Pancreas (tissue), 10 donors: ENCODE measurements around the gene ST3GAL5. TPM values are rescaled to one million over a fixed set of nuclear protein-coding genes. Genes with fewer than 3 reads are reported as not detected.

Experiments used
- ATAC-seq, 4 donors: fragments of 200-7000 bp; cut with Tn5 transposase; one replicate each; pipeline versions ENCODE4 v1.8.0 to v1.9.1; 2020; ENCODE audit warnings: mild to moderate bottlenecking in 4 of 4, moderate library complexity in 4 of 4
- DNase-seq, 6 donors: peaks; one replicate each; pipeline ENCODE4 v3.0.0-alpha.2; 2020
- FAIRE-seq: peaks from 2 replicates; lab custom pipeline; 2012; peaks lifted over from hg19 to GRCh38; lab: Jason Lieb, UNC
- H3K27ac ChIP-seq, 4 donors: fragments of 200-600 bp; sonication (generic); 1 replicate in 3 of 4; 2 replicates in 1 of 4; pipeline versions ENCODE4 v1.5.0 to v1.8.0; 2020
- H3K27me3 ChIP-seq, 4 donors: fragments of 200-600 bp; one replicate each; pipeline ENCODE4 v1.8.0; 2021
- H3K36me3 ChIP-seq, 3 donors: fragments of 200-600 bp; sonication (generic) in 1 of 3; one replicate each; pipeline versions ENCODE4 v1.5.0 to v1.8.0; 2020 to 2021
- H3K4me1 ChIP-seq, 3 donors: fragments of 200-600 bp; one replicate each; pipeline ENCODE4 v1.8.0; 2021
- H3K4me3 ChIP-seq, 4 donors: fragments of 200-600 bp; sonication (generic) in 2 of 4; one replicate each; pipeline versions ENCODE4 v1.5.0 to v1.8.0; 2020 to 2021
- H3K9me3 ChIP-seq, 4 donors: fragments of 200-600 bp; one replicate each; pipeline ENCODE4 v1.8.0; 2021
- CTCF ChIP-seq, 4 donors: fragments of 200-600 bp; sonication (generic) in 3 of 4; IDR thresholded peaks; one replicate each; pipeline versions ENCODE4 v1.5.0 to v1.8.0; 2021; ENCODE audit warnings: antibody characterized with exemption in 4 of 4
- WGBS, 2 donors: extraction: QIAGEN DNeasy Blood & Tissue Kit; methylation state at CpG; one replicate each; pipeline ENCODE4 v1.1.7; 2013; 5-methylcytosine and 5-hydroxymethylcytosine counted together
- intact Hi-C, 3 donors: fragments of 100-400 bp; cut with DNase I; formaldehyde crosslinking; loops; one replicate each; pipeline versions ENCODE4 v1.11.1 to v1.14.2; 2022
- polyA plus RNA-seq, 2 donors: library from polyadenylated mRNA; stranded (reverse); fragments of 200-250 nt; gene quantifications; one replicate each; pipeline ENCODE4 v1.2.3, GENCODE V29; 2013
- total RNA-seq, 6 donors: library from RNA; stranded (reverse); fragmentation: NEBNext Ultra II Directional in 4 of 6; extraction: Animal tissue kit (Norgen Biotek cat#: 25700) in 4 of 6; gene quantifications; one replicate each; pipeline versions ENCODE4 v1.2.1 to v1.2.4, GENCODE V29; 2021 to 2023
- donor health status: healthy with polysubstance abuse.
- donor health status: DM: no; HTN: no; CAD: no; lungs with moderate emphysema.
- donor health status: DM: no; HTN: no; CAD: no.
- donor health status: control.
- donor health status: control.
- donor health status: Bipolar disorder and iron deficiency.
- donor health status: DM: yes; HTN: yes; CAD: no.
- donor health status: DM: no; HTN: no; CAD: no.
- donor health status: DM: no; HTN: no; CAD: no.
- donor health status: DM: yes; HTN: yes; CAD: no.

Gene ST3GAL5
- total and polyA plus RNA-seq, 8 donors = 4.4 to 14.5 (median 6.9) TPM

- H3K4me3 ChIP-seq = no peak overlapping the region
- no peaks in the 10 kb centered on the region for H3K9me3 ChIP-seq
- no peaks in the 10 kb centered on the region for H3K36me3 ChIP-seq
- FAIRE-seq = no peak
- no peak overlapping the region for H3K27ac ChIP-seq
- H3K4me1 ChIP-seq = no peaks in the 10 kb centered on the region
- no peak for TF ChIP-seq CTCF (IDR thresholded peaks at IDR 0.05)
- 84 to 89% methylated on average over 8 of the region's 8 CpGs for WGBS, 2 donors
- no peak for ATAC-seq
- DNase-seq = no peak
- intact Hi-C loops = no loop called here
- no peaks in the 10 kb centered on the region for H3K27me3 ChIP-seq
Measured at GRCh38 chr2:85903849-85904248, 15.1 kb upstream of the ST3GAL5 start.

GRCh38 chr2:85902496-85902895, 13.7 kb upstream of the ST3GAL5 start:
- H3K9me3 ChIP-seq = no peaks in the 10 kb centered on the region
- ATAC-seq = no peak
- DNase-seq = no peak
- no peaks in the 10 kb centered on the region for H3K4me1 ChIP-seq
- WGBS, 2 donors = 29 to 59% methylated on average over 2 of the region's 2 CpGs
- no peak overlapping the region for H3K27ac ChIP-seq
- intact Hi-C loops = no loop called here
- H3K36me3 ChIP-seq = no peaks in the 10 kb centered on the region
- no peak for FAIRE-seq
- no peak for TF ChIP-seq CTCF (IDR thresholded peaks at IDR 0.05)
- no peak overlapping the region for H3K4me3 ChIP-seq
- H3K27me3 ChIP-seq = no peaks in the 10 kb centered on the region

- no peak for TF ChIP-seq CTCF (IDR thresholded peaks at IDR 0.05)
- Histone ChIP-seq H3K4me3 (no peak overlapping the region), H3K36me3 (no peaks in the 10 kb centered on the region), H3K9me3 (no peaks in the 10 kb centered on the region), H3K4me1 (no peaks in the 10 kb centered on the region), H3K27ac (no peak overlapping the region), H3K27me3 (no peaks in the 10 kb centered on the region)
- FAIRE-seq = no peak
- DNase-seq = no peak
- ATAC-seq = no peak
- intact Hi-C loops = no loop called here
- 45 to 69% methylated on average over 2 of the region's 2 CpGs for WGBS, 2 donors
Measured at GRCh38 chr2:85901155-85901554, 12.4 kb upstream of the ST3GAL5 start.

GRCh38 chr2:85900366-85900765, 11.6 kb upstream of the ST3GAL5 start:
- H3K9me3 ChIP-seq = no peaks in the 10 kb centered on the region
- FAIRE-seq (no peak), ATAC-seq (no peak), DNase-seq (no peak)
- no peaks in the 10 kb centered on the region for H3K36me3 ChIP-seq
- TF ChIP-seq CTCF (IDR thresholded peaks at IDR 0.05) = no peak
- intact Hi-C loops = no loop called here
- no peak overlapping the region for H3K4me3 ChIP-seq
- no peaks in the 10 kb centered on the region for H3K27me3 ChIP-seq
- no peak overlapping the region for H3K27ac ChIP-seq
- H3K4me1 ChIP-seq = no peaks in the 10 kb centered on the region
- WGBS, 2 donors = 92 to 95% methylated on average over 2 of the region's 2 CpGs

- ATAC-seq = no peak
Measured at GRCh38 chr2:85899849-85900248, 11.1 kb upstream of the ST3GAL5 start.

More at GRCh38 chr2:85899849-85900248, 11.1 kb upstream of the ST3GAL5 start:
- no peak for DNase-seq
- H3K27me3 ChIP-seq = no peaks in the 10 kb centered on the region
- no peaks in the 10 kb centered on the region for H3K36me3 ChIP-seq
- no peaks in the 10 kb centered on the region for H3K4me1 ChIP-seq
- no peak overlapping the region for H3K4me3 ChIP-seq
- no peak for FAIRE-seq
- H3K9me3 ChIP-seq = no peaks in the 10 kb centered on the region
- no peak for TF ChIP-seq CTCF (IDR thresholded peaks at IDR 0.05)
- WGBS, 2 donors = 73 to 75% methylated on average over 1 of the region's 1 CpG
- H3K27ac ChIP-seq = no peak overlapping the region
- intact Hi-C loops = no loop called here
